Limb (tissue), 2 donors: Measurements from ENCODE around the gene NXNL1.

ENCODE experiments used
- DNase-seq, 2 donors: peaks; one replicate each; pipeline ENCODE4 v3.0.0-alpha.2; 2016; ENCODE audit errors: extremely low spot score in 2 of 2

The NXNL1 gene

DNA sequence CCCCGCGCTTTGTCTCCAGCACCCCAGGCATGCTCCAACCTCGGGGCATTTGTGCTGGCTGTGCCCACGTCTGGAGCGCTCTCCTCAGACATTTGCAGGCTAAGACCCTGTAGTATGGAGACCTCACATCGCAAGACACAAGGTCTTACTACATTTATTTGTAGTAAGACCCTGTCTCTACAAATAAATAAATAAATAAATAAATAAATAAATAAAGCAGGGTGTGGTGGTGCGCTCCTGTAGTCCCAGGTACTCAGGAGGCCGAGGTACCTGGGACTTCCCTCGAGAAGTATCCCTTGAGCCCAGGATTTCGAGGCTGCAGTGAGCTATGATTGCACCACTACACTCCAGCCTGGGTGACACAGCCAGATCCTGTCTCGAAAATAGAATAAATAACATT, 4.6 kb downstream of the NXNL1 start:
- DNase-seq: no peak

DNA sequence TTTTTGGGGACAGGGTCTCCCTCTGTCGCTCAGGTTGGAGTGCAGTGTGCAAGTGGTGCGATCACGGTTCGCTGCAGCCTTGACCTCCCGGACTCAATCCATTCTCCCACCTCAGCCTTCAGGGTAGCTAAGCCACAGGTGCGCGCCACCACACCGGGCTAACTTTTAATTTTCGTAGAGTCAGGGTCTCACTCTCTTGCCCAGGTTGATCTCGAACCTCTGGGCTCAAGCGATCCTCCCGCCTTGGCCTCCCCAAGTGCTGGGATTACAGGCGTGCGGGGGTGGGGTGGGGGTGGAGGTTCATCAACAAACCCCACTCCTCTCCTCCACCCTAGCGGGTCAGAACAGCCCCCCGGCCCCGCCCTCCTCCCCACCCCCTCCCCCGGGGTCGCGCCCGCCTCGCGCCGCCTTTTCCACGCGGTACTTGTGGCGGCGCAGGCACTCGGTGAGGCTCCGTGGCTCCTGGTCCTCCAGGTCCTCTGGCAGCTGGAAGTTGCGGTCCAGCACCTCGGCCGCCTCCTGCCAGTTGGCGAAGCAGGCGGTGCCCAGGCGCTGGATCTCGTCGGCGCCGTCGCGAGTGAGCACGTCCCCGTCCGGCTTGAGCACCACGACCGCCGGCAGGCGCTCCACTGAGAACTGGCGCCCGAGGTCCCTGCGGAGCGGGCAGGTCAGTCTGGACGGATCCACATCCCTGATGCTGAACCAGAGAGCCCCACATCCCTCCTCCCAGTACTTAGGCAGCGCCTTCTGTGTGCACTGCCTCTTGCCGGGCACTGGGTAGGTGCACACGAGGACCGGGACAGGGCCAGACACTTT, 5.2 kb downstream of the NXNL1 start:
- DNase-seq: no peak

DNA sequence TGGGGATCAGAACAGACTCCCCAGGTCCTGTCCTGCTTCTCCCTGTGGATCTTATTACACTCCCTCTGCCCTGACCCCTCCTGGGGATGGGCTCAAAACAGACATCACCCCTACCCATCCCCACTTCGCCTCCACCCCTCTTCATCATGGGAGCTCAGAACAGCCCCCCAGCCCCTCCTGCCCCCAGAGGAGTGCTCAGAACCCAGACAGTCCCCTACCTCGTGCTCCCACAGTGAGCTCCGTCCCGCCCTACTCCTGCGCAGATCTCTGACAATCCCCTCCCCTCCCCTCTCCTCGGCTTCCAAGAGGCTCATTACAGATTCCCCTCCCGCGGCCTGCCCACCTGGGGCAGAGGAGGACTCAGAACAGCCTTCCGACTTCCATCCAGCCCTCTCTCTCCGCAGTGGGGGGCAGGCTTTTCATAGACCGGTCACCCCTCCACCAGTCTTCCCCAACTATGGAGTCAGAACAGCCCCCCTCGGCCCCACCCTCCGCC, 6.1 kb downstream of the NXNL1 start:
- DNase-seq: no peak

DNA sequence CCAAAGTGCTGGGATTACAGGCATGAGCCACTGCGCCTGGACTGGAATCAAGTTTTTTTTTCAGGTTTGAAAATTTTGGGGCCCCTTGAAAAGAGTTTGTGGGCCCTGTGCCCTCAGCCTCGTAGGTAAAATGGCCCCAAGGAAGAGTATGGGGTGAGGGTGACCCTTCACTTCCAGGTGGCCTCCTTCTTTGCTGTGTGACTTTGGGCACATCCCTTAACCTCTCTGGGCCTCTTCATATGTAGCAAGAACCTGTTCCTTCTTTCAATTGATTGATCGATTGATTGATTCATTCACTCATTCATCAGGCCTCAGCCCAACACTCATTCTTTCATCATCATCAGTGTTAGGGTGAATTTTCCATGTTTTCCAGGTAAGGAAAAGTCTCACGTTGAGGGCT, 8.9 kb downstream of the NXNL1 start:
- no peak for DNase-seq

DNA sequence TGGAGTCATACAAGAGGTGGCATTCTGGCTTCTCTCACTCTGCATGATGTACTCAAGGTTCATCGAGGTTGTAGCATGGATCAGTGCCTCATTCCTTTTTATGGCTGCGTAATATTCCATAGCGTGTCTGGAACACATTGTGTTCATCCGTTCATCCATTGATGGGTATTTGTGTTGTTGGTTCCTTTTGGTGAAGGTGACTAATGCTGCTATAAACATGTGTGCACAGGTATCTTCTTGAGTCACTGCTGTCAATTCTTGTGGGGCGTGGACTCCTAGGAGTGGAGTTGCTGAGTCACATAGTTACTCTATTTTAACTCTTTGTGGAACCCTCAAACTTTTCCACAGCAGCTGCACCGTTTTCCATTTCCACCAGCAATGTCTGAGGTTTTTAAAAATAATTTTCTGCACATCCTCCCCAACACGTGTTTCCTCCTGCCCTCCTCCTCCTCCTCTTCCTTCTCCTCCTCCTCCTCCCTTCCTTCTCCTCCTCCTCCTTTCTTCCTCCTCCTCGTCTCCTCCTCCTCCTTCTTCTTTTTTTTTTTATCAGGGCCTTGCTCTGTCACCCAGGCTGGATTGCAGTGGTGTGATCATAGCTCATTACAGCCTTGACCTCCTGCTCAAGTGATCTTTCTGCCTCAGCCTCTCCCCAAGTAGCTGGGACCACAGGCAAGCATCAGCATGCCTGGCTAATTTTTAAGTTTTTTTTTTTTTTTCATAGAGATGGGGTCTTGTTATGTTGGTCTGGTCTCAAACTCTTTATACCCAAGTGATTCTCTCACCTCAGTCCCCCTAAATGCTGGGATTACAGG, 10.3 kb downstream of the NXNL1 start:
- no peak for DNase-seq

DNA sequence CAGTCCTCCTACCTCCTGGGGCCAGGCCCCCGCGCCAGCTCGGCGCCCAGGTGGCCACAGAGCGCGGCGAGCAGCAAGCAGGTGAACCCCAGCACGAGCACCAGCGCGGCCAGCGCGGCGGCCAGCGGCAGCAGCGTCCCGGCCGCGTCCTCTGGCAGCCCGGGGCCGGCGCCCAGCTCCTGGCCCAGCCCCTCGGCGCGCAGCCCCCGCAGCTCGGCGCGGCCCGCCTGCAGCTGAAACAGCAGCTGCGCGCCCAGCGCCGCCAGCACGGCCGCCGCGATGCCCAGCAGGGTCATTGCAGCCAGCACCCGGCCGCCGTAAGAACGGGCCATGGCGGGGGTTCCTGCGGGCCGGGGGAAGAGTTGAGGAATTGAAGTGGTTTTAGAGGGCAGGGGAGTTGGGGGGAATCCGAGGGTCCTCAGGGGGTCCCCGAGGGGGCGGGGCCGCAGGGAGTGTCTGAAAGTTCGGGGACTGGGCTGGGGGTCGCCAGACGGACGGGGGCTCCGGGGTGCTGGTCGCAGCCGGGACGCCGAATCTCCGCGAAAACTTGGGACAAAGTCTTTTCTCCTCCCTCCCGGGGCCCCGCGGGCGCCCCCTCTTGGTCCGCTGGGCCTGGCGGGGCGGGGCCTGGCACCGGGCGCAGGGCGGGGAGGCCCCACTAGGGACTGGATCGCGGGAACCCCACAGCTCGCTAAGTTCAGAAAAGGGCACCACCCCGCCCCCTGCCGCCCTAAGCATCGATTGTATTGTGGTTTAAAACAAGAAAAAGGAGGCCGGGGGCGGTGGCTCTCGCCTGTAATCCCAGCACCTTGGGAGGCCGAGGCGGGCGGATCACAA, 12.4 kb downstream of the NXNL1 start, which contains the start of gene TMEM221:
Gene TMEM221 (minus strand): TSS at position 538 of the 837 bp plus-strand sequence. CDS start 206 bp downstream, at position 332.
- peak in 1 of 2 donors; percentile 70 for DNase-seq

DNA sequence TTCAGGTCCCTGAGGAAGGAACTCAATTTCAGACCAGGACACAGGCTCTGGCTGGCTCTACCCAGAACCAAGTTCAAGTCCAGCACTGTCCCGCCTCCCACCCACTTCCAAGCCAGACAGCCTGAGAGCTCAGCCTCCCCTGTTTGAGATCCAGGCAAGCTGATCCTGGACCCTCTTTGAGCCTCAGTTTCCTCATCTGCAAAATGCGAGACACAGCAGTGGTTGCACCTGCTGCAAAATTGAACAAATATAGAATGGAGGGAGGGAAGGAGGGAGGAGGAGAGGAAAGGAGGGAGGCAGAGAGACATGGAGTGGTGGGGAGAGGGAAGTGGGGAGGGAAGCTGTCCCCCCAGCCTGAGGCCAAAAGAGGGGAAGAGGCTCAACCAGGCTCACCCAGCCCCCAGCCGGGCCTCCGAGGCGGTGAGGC, 13.0 kb downstream of the NXNL1 start:
- DNase-seq: peak in 1 of 2 donors; percentile 57

DNA sequence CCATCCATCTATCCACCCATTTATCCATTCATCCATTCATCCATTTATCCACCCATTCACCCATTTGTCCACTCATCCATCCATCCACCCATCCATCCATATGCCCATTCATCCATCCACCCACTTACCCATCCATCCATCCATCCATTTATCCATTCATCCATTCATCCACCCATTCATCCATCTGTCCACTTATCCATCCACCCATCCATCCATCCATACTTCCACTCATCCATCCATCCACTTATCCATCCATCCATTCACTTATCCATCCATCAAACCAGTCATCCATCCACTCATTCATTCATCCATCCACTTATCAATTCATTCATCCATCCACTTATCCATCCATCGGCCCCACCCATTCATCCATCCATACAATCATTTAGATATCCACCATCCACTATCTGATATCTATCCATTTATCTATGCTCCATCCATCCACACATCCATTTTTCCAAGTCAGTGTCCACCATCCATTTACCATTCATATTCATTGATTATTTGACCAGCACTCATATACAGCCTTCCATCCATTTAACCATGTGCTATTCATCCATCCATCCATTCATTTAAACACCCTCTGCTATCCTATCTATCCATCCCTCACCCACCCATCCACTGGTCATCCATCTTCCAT, 15.1 kb downstream of the NXNL1 start:
- no peak for DNase-seq

DNA sequence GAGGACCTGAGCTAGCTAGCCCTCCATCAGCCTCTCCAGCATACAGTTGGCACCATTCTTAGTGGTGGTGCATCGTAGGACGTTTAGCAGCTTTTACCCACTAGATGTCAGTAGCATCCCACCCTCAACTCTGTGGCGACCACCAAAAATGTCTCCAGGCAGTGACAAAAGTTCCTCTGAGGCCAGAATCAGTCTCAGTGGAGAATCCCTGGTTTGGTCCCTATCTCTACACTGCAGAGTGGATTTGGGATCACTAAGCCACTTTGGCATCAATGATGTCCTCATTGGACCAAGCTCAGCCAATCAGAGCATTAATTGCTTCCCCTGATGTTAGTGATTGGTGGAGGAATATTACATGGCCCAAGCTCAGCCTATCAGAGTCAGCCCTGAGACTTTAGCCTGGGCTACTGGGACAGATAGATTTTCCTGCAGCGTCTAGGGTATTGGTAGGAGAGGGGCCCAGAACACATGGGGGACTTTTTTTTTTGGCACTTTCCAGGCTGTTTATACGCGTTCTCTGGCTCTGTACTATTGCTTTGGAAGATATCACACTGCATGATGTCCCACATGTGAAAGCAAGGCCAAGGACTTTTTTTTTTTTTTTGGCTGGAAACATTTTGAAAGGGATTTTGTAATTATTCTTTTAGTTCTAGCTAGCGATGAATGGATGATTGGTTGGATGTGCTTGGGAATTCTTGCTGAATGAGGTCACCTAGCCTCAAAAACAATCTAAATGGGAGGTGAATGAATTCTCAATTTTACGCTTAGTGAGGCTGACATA, 19.3 kb downstream of the NXNL1 start:
- no peak for DNase-seq

DNA sequence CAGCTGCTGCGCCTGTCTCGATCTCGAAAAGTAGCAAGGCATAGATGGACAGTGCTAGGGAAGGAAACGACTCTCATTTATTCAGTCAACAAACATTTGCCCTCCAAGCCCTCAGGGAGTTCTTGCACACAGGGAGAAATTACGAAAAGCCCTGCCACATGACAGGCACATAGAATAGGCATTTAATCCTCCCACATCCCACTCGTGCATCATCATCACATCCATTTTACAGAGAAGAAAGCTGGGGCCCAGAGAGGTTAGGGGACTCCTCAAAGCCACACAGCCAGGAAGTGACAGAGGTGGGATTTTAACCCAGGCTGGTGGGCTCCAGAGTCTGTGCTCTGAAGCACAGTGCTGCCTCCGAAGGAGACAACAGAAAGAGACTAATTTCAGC, 23.9 kb downstream of the NXNL1 start:
- no peak for DNase-seq

DNA sequence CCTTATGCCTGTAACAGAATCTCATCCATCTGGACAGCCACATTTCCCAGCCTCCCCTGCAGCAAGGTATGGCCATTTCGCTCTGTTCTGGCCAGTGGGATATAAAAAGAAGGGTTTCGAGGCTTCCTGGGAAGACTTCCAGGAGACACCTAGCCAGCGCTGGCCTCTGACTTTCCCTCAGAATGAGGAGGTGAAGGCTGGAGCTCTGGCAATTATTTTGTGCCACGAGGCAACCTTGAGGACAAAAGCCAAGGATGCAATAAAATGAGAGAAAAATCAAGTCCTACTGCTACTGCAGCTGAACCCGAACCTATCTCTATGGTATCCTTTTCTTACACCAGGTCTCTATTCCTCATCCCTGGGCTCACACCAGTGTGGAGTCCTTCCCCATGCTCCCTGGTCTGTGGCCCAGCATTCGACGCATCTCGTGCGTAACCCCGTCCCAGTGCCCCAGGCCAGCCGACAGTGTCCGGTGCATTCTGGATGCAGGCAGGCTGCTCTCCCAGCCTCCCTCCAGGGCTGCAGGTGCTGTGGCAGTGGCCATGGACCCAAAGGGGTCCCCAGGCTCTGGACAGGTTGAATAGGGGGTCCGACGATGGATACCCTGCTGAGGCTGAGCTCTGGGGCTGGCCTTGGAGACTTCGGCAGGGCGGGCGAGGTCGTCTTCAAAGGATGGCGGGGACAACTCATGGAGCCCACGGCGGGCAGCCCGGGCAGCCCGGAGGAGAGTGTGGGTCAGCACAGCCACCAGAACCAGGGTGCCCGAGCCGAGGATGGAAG, 24.4 kb downstream of the NXNL1 start:
- no peak for DNase-seq

DNA sequence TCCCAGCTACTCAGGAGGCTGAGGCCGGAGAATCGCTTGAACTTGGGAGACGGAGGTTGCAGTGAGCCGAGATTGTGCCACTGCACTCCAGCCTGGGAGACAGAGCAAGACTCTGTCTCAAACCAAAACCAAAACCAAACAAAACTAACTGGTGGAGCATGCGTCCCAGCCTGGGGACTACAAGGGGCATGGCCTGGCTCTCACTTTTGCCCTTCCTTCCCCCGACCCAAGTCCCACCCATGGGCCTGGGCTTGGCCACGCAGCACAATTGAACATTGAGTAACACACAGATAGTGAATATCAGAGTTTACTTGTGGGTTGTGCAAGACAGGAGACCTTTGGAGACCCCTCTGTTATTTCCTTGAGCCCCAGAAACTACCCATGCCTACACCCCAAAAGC, 25.5 kb downstream of the NXNL1 start:
- DNase-seq: no peak

DNA sequence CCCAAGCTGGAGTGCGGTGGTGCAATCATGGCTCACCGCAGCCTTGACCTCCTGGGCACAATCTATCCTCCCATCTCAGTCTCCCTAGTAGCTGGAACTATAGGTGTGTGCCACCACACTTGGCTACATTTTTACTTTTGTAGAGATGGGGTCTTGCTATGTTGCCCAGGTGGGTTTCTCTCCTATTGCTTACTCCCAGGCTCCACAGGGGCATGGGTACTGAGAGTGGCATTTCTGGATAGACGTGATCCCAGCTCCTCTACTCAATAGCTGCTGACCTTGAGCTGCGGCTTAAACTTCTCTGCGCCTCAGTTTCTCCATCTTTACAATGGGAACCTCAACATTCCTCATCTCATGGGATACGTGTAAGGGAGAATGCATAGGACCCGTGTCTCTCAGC, 29.3 kb downstream of the NXNL1 start:
- no peak for DNase-seq

DNA sequence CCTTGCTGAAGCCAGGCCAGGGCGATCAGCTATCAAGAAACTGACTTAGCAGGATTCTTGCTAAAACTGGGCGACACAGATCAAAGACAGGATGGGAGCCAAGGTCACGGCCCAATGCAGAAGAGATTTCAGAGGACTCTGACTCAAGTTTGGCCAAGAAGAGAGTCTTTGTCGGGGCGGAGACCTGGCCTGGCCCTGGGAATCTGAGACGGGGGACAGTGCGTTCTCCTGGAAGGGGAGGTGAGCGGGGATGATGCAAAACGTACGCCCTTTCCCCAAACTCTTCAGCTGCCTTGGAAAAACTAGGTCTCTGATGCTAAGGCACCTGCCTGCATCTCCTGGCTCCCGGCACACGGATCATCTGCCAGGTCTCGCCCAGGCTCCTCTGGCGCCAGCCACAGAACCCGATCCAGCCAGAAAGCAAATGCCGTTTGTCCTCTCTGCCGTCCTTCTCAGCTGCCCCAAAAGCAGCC, 31.0 kb downstream of the NXNL1 start:
- no peak for DNase-seq

DNA sequence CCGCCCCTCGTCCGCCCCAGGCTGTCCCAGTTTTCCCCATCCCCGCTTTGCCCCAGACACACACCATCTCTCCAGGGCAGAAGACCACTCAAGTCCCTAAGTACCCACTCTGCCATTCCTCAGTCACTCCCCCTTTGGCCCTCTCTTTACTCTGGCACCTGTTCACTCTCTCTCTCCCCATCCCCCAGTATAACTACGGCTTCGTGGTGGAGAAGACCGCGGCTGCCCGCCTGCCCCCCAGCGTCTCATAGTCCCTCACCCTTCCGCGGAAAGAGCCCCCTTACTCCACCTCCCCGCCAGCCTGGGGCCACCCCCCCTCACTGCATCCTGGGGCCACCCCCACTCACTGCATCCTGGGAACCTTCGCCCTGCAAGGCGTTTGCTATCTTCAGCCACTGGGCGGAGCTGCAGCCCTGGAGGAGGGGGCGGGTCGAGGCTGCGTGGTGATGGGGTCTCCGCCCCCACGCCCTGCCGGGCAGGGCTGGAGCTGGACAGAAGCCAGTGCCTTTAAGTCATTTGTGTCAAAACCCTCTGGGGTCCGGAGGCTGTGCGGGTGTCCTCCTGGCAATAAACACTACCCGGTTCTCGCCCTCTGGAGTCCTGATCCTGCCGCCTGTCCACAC, 35.9 kb downstream of the NXNL1 start:
- peak; percentile 22 to 75 for DNase-seq

DNA sequence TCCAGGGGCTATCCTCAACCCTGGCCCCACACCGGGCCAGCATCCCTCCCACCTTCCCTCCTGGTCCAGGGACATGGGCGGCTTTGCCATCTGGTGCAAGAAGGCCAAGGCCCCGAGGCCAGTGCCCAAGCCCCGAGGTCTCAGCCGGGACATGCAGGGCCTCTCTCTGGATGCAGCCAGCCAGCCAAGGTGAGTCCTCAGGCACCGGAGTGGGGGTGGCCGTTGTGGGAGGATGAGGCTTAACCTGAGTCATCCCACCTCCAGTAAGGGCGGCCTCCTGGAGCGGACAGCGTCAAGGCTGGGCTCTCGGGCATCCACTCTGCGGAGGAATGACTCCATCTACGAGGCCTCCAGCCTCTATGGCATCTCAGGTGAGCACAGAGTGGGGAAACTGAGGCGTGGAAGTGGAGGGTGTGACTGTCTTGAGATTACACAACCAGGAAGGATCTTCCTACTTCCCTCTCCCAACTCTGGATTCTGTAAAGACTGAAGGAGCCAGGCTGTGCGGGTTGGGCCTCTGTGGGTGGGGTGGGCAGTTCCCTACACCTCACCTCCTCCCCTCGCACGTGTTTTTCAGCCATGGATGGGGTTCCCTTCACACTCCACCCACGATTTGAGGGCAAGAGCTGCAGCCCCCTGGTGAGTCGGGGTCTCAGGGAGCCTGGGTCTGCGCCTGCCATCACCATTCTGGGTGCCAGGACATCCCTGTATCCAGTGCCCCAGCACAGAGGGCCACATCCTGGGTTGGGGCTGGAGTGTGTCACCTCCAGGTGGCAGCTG, 37.1 kb downstream of the NXNL1 start:
- DNase-seq: no peak

DNA sequence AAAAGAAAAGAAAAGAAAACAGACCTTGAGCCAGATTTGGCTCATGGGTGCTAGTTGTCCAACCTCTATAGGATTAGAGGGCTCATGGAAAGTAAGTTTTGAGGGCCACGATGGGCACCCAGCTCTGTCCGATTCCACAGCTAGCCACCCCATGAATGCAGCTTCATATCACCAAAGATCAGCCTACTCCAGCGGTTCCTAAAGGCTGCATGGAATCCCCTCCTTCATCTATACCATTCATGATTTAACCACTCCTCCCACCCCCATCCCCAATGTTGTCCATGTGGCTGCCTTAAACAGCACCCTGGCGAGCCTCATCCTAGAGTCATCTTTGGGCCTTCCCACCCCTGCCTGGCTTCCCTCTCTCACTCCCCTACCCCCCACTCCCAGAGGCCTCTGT, 38.8 kb downstream of the NXNL1 start:
- DNase-seq: no peak

DNA sequence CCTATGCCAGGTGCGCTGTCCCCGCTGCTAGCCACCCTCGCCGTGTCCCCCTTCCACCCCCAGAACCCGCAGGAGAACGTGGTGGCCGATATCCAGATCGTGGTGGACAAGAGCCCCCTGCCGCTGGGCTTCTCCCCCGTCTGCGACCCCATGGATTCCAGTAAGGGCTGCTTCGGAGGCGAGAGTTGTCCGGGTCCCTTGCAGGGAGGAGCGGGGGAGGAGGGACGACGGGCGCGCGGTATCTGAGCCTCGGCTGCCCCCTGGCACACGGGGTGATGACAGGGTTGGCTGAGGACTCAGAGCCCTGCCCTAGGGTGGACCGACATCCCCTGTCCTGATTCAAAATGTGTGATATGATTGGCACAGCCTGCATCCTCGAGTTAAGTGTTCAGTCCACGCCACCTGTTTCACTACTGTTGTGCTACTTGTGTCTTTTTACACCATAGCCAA, 40.2 kb downstream of the NXNL1 start:
- peak in 1 of 2 donors; percentile 66 for DNase-seq
